Fibroblast of lung (primary cell): ENCODE results near the gene UBE2E3. TPM values are rescaled to one million over a fixed set of nuclear protein-coding genes. Genes with fewer than 3 reads are reported as not detected.
A peak's percentile ranks its signal among the peaks of the same experiment; 100 is the strongest.

Source experiments
- DNase-seq, 2 donors: peaks; one replicate each; pipeline versions ENCODE4 v3.0.0 to v3.0.0-alpha.2; 2010; ENCODE audit warnings: low read depth in 2 of 2
- H2AFZ ChIP-seq: 2 replicates; pipeline ENCODE4 v1.5.1; 2012; ENCODE audit warnings: low read length, control low read depth, inconsistent platforms
- H3K27ac ChIP-seq: 2 replicates; pipeline ENCODE4 v1.5.1; 2011; ENCODE audit warnings: low read length, control low read depth; ENCODE audit not compliant: insufficient read depth
- H3K27me3 ChIP-seq: 2 replicates; pipeline ENCODE4 v1.5.1; 2011; ENCODE audit warnings: mild to moderate bottlenecking, low read length; ENCODE audit not compliant: control insufficient read depth, insufficient read depth
- H3K36me3 ChIP-seq: 2 replicates; pipeline ENCODE4 v1.5.1; 2011; ENCODE audit warnings: low read length; ENCODE audit not compliant: control insufficient read depth, insufficient read depth
- H3K4me1 ChIP-seq: 2 replicates; pipeline ENCODE4 v1.5.1; 2011; ENCODE audit warnings: low read length; ENCODE audit not compliant: control insufficient read depth, insufficient read depth; ENCODE audit errors: extremely low read depth
- H3K4me2 ChIP-seq: 2 replicates; pipeline ENCODE4 v1.5.1; 2011; ENCODE audit warnings: low read length, control low read depth; ENCODE audit not compliant: insufficient read depth; ENCODE audit errors: extremely low read depth
- H3K4me3 ChIP-seq, 4 experiments: fragments of 200-600 bp in 1 of 4; sonication (generic) in 1 of 4; replicated peaks in 1 of 4; 2 replicates each; pipeline ENCODE4 v1.5.1; 2011 to 2016; ENCODE audit warnings: low read length in 4 of 4, low read depth in 3 of 4, mild to moderate bottlenecking in 3 of 4, control low read depth in 2 of 4, inconsistent platforms in 1 of 4, mixed read lengths in 1 of 4; ENCODE audit not compliant: insufficient read depth in 1 of 4; ENCODE audit errors: control extremely low read depth in 1 of 4
- H3K79me2 ChIP-seq: 2 replicates; pipeline ENCODE4 v1.5.1; 2012; ENCODE audit warnings: mild to moderate bottlenecking, low read length, inconsistent platforms; ENCODE audit not compliant: control insufficient read depth, insufficient read depth
- H3K9ac ChIP-seq: 2 replicates; pipeline ENCODE4 v1.5.1; 2011; ENCODE audit warnings: mild to moderate bottlenecking, low read length, control low read depth; ENCODE audit not compliant: insufficient read depth
- H3K9me3 ChIP-seq: 2 replicates; pipeline ENCODE4 v1.5.1; 2012; ENCODE audit warnings: low read depth, low read length; ENCODE audit not compliant: control insufficient read depth, insufficient read depth
- H4K20me1 ChIP-seq: 2 replicates; pipeline ENCODE4 v1.5.1; 2011; ENCODE audit warnings: low read length; ENCODE audit not compliant: control insufficient read depth, insufficient read depth; ENCODE audit errors: extremely low read depth
- CTCF ChIP-seq, 2 donors: IDR thresholded peaks in 1 of 2; conservative IDR thresholded peaks in 1 of 2; 1 replicate in 1 of 2; 2 replicates in 1 of 2; pipeline ENCODE4 v1.5.1; 2011 to 2012; ENCODE audit warnings: low read length in 2 of 2, control low read depth in 1 of 2, inconsistent platforms in 1 of 2, low read depth in 1 of 2, mild to moderate bottlenecking in 1 of 2
- EZH2 ChIP-seq: IDR thresholded peaks from 2 replicates; pipeline ENCODE4 v1.5.1; 2012; ENCODE audit warnings: low read length, control low read depth, mild to moderate bottlenecking; ENCODE audit errors: missing control alignments
- polyA plus RNA-seq, 2 donors: library from polyadenylated mRNA; depleted of rRNA in 1 of 2; stranded (reverse) in 1 of 2; unstranded in 1 of 2; fragments of >200 nt; gene quantifications; 2 replicates each; pipeline ENCODE4 v1.2.1, GENCODE V29; 2011 to 2012; ENCODE audit warnings: missing spikeins in 1 of 2
- total RNA-seq: library from RNA; depleted of rRNA; stranded (reverse); fragments of >200 nt; gene quantifications from 2 replicates; pipeline ENCODE4 v1.2.1, GENCODE V29; 2014

UBE2E3 gene
- total and polyA plus RNA-seq, 2 donors (not counting 1 experiment from before 2014, with no cell fraction given), result 57.5 to 138 TPM

- no peak overlapping the region for H2AFZ ChIP-seq
- H3K36me3 ChIP-seq, result no peaks in the 10 kb centered on the region
- no peak overlapping the region for H3K4me2 ChIP-seq
- H3K4me1 ChIP-seq, result peaks cover 6% of the 10 kb centered on the region
- TF ChIP-seq CTCF (conservative IDR thresholded peaks at IDR 0.05 in 1 of 2, IDR thresholded peaks at IDR 0.05 in 1 of 2; ENCODE audit: low read depth in 1 of 2, low read length in 2 of 2) (no peak), EZH2 (no peak)
- no peak overlapping the region for H3K9ac ChIP-seq
- H3K4me3 ChIP-seq, result no peak overlapping the region
- DNase-seq, result no peak
- no peaks in the 10 kb centered on the region for H3K79me2 ChIP-seq
- H3K9me3 ChIP-seq, result no peaks in the 10 kb centered on the region
- no peaks in the 10 kb centered on the region for H3K27me3 ChIP-seq
- no peaks in the 10 kb centered on the region for H4K20me1 ChIP-seq
- no peak overlapping the region for H3K27ac ChIP-seq
These were observed 4.8 kb upstream of the UBE2E3 start for GRCh38 chr2:180975585-180975984.

- peak; percentile 53 to 88 for DNase-seq
- Histone ChIP-seq H3K36me3 (no peaks in the 10 kb centered on the region), H3K4me2 (peak overlapping the region; percentile 86), H3K27ac (peak overlapping the region; percentile 84), H3K79me2 (peaks cover 28% of the 10 kb centered on the region), H2AFZ (peak overlapping the region; percentile 77), H3K9me3 (no peaks in the 10 kb centered on the region), H3K4me3 (peak overlapping the region in 3 of 4 experiments; percentile 9 to 57 (median 45)), H3K9ac (no peak overlapping the region), H4K20me1 (no peaks in the 10 kb centered on the region), H3K27me3 (no peaks in the 10 kb centered on the region), H3K4me1 (peaks cover 14% of the 10 kb centered on the region)
- TF ChIP-seq EZH2, result no peak
- no peak for TF ChIP-seq CTCF (conservative IDR thresholded peaks at IDR 0.05 in 1 of 2, IDR thresholded peaks at IDR 0.05 in 1 of 2; ENCODE audit: low read depth in 1 of 2, low read length in 2 of 2)
These were observed 1.3 kb upstream of the UBE2E3 start for GRCh38 chr2:180978903-180979748.

- peak overlapping the region; percentile 77 for H2AFZ ChIP-seq
These were observed 678 bp upstream of the UBE2E3 start for GRCh38 chr2:180979749-180980105.

More at GRCh38 chr2:180979749-180980105, 678 bp upstream of the UBE2E3 start:
- peak overlapping the region; percentile 19 to 57 (median 46) for H3K4me3 ChIP-seq
- H3K4me2 ChIP-seq, result peak overlapping the region; percentile 86
- no peaks in the 10 kb centered on the region for H4K20me1 ChIP-seq
- peaks cover 16% of the 10 kb centered on the region for H3K4me1 ChIP-seq
- peak overlapping the region; percentile 73 for H3K9ac ChIP-seq
- H3K79me2 ChIP-seq, result peaks cover 34% of the 10 kb centered on the region
- no peaks in the 10 kb centered on the region for H3K36me3 ChIP-seq
- DNase-seq, result peak in 1 of 2 donors; percentile 31
- TF ChIP-seq EZH2 (no peak), CTCF (conservative IDR thresholded peaks at IDR 0.05 in 1 of 2, IDR thresholded peaks at IDR 0.05 in 1 of 2; ENCODE audit: low read depth in 1 of 2, low read length in 2 of 2) (no peak)
- H3K9me3 ChIP-seq, result no peaks in the 10 kb centered on the region
- no peaks in the 10 kb centered on the region for H3K27me3 ChIP-seq
- H3K27ac ChIP-seq, result peak overlapping the region; percentile 84
